HG03460 (cell line): ENCODE measurements around the gene RAX2.
"Not testable (repeated sequence)": the region's sequence is repeated elsewhere in the genome, so short reads cannot be mapped to it uniquely, and the experiment has no call there.

Experiments
- ATAC-seq: cut with Tn5 transposase; IDR thresholded peaks from one replicate; pipeline ENCODE4 v1.9.1; 2021; ENCODE audit not compliant: unreplicated experiment

Gene RAX2

DNA sequence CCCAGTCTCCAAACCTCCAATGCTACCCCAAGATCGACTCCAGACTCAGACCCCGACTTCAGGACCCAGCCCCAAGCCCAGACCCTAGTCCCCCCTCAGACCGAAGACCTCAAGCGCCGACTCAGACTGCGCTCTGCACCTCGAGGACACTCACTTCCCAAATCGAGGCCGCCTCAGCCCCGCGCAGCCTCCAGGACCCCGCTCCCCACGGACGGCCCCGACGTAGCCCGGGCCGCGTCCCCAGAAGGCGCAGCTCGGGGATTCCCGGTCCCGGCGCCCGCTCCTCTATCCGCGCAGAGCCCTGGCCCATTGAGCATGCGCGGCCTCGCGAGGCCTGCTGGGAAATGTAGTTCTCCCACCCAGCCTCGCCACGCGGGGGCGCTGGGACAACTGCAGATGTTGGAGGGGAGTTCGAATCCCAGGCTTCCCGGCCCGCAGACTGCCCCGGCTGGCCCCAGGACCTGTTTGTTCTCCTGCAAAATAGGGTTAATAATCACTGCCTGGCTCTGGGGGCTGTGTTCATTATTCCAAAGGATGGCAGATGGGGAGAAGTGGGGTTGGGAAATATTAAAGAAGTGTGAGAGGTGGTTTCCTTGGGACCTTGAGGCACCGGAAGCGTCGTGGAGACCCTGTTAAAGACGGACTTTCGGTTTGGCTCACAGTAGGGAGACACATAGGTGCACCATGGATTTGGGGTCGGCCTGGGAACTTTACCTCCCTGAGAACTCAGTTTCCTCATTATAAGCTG lies 10.5 kb downstream of the RAX2 start, which contains the start of gene APBA3:
APBA3 (minus strand) TSS at position 311 of the 748 bp plus-strand sequence. CDS start 1,428 bp downstream, outside the sequence.
- ATAC-seq: no peak

DNA sequence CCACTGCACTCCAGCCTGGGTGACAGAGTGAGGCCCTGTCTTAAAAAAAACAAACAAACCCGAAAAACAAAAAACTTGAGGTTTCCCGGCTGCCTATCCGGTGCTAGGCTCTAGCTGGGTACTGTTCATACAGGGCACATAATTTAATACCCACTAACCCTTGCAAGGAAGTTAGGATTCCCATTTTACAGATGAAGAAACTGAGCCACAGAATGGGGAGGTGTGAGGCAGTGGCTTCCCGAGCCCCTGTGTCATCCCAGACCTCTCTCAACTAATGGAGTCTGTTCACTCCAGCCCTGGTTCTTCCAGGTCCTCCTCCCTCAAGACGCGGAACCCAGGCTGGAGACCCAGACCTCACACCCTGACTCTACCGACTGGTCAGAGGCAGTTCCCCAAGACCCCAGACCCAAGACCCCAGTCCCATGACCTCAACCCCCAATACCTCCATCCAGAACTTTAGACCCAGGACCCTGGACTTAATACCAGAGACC lies 11.1 kb downstream of the RAX2 start:
- ATAC-seq: no peak

- no peak for ATAC-seq
Measured at GRCh38 chr19:3759482-3760254, 12.4 kb downstream of the RAX2 start.

DNA sequence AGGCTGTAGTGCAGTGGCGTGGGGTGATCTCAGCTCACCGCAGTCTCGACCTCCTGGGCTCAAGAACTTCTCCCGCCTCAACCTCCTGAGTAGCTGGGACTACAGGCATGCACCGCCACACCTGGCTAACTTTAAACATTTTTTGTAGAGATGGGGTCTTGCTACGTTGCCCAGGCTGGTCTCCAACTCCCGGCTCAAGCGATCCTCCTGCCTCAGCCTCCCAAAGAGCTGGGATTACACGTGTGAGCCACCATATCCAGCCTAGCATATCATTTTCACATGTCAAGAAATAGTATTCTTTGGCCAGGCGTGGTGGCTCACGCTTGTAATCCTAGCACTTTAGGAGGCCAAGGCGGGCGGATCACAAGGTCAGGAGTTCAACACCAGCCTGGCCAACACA lies 13.7 kb downstream of the RAX2 start:
- ATAC-seq: not testable (repeated sequence)

DNA sequence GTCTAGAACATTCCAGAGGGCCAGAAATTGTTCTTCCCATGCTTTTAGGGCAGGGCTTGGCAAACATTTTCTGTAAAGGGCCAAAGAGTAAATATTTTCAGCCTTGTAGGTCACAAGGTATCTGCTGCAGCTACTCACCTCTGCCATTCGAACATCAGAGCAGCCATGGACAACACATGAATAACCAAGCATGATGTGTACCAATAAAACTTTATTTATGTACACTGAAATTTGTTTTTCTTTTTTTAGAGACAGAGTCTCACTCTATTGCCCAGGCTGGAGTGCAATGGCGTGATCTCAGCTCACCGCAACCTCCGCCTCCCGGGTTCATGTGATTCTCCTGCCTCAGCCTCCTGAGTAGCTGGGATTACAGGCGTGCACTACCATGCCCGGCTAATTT lies 14.3 kb downstream of the RAX2 start:
- ATAC-seq: not testable (repeated sequence)

DNA sequence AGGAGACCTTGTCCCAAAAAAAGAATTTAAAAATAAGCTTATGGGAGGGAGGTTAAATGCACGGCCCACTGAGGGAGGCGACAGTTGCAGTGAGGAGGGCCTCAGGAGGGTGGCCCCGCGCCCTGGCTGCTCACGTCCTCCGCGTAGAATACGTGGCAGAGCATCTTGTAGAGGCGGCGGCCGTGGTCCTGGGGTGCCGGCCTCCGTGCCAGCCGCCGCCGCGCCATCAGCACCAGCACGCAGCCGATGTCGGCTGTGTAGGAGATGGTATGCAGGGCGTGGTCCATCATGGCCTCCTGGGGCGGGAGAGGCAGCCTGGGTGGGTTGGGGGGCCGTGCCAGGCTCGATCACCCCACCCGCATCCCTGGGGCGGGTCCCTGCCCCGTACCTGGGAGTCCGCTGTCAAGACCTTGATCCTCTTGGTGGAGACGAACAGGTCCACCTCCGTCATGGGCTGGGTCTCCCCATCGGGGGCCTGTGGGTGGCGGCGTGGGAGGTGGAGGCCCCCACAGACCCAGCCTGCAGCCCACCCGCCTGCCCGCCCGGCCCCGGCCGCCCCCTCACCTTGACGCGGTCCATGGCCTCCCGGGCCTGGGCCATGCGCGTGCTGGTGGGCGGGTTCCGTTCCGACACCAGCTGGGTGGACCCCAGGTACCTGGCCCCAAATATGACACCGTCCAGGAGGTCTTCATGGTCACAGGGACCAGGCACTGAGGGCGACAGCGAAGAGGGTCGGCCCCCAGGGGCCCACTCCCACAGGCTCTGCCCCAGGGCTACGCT lies 18.2 kb downstream of the RAX2 start:
- ATAC-seq: no peak

- ATAC-seq: no peak
Measured at GRCh38 chr19:3752492-3752891, 19.5 kb downstream of the RAX2 start.

DNA sequence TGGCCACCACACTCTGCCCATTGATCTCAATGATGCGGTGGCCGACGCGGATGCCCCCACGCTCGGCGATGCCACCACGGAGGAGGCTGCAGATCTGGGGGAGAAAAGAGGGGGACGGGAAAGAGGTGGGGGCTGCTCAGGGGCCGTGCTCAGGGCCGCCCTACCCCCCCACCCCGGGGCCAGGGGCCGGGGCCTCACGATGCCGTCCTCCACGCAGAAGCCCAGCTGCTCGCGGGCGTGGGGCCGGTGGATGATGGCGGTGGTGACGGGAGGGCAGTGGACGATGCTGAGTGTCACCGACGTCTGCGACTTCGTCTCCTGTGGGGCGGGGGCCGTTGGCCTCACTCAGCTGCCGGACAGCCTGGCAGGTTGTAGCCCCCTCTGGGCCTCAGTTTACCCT lies 20.8 kb downstream of the RAX2 start:
- ATAC-seq: no peak

DNA sequence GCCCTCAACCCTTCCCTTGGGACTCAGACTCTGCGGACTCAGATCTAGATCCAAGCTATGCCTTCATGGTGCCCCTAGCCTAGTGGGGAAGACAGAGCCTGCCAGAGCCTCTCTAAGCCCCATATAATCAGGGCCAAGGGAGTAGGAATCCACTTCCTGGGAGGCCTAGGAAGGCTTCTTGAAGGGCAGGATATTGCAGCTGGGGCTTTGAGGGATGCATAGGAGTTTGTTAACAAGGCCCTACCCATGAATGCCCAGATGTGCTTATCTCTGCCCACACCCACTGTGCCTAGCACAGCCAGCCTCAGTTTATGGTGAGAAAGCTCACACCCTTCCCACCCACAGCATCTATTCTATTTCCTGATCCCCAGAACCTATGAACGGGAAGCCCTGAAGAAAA lies 21.8 kb downstream of the RAX2 start:
- ATAC-seq: no peak

- ATAC-seq: no peak
Measured at GRCh38 chr19:3748965-3749364, 23.1 kb downstream of the RAX2 start.

- no peak for ATAC-seq
Measured at GRCh38 chr19:3746371-3747056, 25.5 kb downstream of the RAX2 start.

DNA sequence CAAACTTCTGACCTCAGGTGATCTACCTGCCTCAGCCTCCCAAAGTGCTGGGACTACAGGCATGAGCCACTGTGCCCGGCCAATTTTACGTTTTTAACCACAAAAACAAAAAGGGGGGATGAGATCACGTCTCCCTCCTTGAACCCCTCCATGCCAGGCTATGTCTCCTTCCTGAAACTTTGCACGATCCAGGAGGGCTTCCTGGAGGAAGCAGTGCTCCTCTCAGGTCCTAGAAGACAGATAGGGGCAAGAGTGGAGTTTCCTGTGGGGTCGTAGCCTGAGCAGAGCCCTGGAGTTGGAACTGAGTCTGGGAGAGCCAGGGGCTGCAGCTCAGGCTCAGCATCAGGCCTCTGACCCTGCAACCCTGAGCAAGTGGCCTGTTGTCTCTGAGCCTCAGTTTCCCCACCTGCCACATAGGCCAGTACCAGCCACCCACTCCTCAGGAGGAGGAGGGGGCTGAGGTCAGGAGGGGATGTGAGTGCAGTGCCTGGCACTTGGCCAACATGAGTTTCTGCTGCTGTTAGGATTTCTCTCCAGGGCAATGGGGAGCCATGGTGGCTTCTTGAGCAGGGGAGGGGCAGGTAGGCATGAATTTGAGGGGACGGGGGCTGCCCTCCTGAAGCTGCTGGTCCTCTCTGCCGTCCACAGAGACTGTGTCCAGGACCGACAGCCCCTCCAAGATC lies 26.5 kb downstream of the RAX2 start:
- ATAC-seq: no peak

- ATAC-seq: no peak
Measured at GRCh38 chr19:3743486-3743885, 28.5 kb downstream of the RAX2 start.

GRCh38 chr19:3740431-3740830 lies 31.6 kb downstream of the RAX2 start:
- ATAC-seq: no peak

DNA sequence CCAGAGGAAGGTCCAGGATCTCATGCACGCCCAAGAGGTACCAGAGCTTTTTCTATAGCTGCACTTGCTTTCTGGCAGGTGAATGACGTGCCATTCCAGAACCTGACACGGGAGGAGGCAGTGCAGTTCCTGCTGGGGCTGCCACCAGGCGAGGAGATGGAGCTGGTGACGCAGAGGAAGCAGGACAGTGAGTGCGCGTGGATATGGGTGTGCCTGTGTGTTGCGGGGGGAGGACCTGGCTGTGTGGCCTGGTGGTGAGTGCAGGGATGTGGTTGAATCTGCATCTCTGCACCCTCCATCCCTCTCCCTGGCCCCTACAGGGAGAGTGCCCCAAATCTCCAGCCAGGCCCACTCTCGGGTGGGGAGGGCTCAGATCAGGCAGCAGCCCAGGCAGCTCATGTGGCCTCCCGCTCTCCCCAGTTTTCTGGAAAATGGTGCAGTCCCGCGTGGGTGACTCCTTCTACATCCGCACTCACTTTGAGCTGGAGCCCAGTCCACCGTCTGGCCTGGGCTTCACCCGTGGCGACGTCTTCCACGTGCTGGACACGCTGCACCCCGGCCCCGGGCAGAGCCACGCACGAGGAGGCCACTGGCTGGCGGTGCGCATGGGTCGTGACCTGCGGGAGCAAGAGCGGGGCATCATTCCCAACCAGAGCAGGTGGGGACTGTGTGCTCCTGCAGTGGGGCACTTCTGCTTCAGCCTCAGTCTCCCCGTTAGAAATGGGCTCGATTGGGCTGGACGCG lies 33.4 kb downstream of the RAX2 start:
- no peak for ATAC-seq

- no peak for ATAC-seq
Measured at GRCh38 chr19:3737487-3738205, 34.4 kb downstream of the RAX2 start.

DNA sequence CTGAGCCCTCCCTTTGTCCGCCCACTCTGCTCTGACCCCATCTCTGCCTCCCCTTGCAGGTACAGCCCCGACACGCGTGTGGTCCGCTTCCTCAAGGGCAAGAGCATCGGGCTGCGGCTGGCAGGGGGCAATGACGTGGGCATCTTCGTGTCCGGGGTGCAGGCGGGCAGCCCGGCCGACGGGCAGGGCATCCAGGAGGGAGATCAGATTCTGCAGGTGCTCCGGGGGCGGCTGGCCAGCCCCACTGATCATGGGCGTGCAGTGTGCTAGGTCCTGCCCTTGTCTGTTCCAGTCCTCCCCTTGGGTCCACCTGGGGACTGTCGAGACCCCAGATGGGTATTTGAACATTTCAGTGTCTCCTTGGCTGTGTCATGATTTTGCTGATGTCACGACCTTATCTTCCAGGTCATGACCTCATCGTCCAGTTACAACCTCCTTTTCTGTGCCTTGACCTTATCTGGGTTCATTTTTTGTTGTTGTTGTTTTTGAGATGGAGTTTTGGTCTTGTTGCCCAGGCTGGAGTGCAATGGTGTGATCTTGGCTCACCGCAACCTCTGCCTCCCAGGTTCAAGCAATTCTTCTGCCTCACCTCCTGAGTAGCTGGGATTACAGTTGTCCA lies 35.8 kb downstream of the RAX2 start:
- ATAC-seq: no peak

- ATAC-seq: no peak
Measured at GRCh38 chr19:3734310-3734600, 37.8 kb downstream of the RAX2 start.
